ENCODE data around the gene TUBB2A.
"Not testable (repeated sequence)": the region's sequence is repeated elsewhere in the genome, so short reads cannot be mapped to it uniquely, and the experiment has no call there.

TUBB2A gene

GRCh38 chr6:3195420-3195694 is 38.0 kb upstream of the TUBB2A start:
- ChIA-PET CTCF (no interaction called here), POLR2A (no interaction called here)
- H3K4me3 ChIP-seq (ENCODE audit: low read depth, low read length), result no peak overlapping the region
- no peak for DNase-seq (ENCODE audit: low read depth, low spot score)
- TF ChIP-seq CTCF (IDR thresholded peaks at IDR 0.05; ENCODE audit: insufficient read depth, low read length, missing control alignments), result no peak

- no peak for DNase-seq (ENCODE audit: low read depth, low spot score)
- POLR2A ChIA-PET, result interaction anchor here (1.0 kb wide), 1 partner anchor 37 kb away, joined by 3 read pairs; the partner anchor contains the start of gene TUBB2A
- H3K4me3 ChIP-seq (ENCODE audit: low read depth, low read length), result no peak overlapping the region
- no peak for TF ChIP-seq CTCF (IDR thresholded peaks at IDR 0.05; ENCODE audit: insufficient read depth, low read length, missing control alignments)
- CTCF ChIA-PET, result interaction anchor here (1.1 to 1.6 kb wide), 2 partner anchors 8 to 57 kb away, joined by 3 to 5 read pairs; no protein-coding TSS in a partner anchor
Measured at GRCh38 chr6:3194535-3195419, 37.4 kb upstream of the TUBB2A start.

GRCh38 chr6:3193102-3193849 is 35.9 kb upstream of the TUBB2A start:
- TF ChIP-seq CTCF (IDR thresholded peaks at IDR 0.05; ENCODE audit: insufficient read depth, low read length, missing control alignments), result no peak
- ChIA-PET POLR2A (no interaction called here), CTCF (interaction anchor here (1.1 to 1.6 kb wide), 2 partner anchors 10 to 12 kb away, joined by 3 to 5 read pairs; no protein-coding TSS in a partner anchor)
- DNase-seq (ENCODE audit: low read depth, low spot score), result no peak
- no peak overlapping the region for H3K4me3 ChIP-seq (ENCODE audit: low read depth, low read length)

- H3K4me3 ChIP-seq (ENCODE audit: low read depth, low read length), result no peak overlapping the region
- POLR2A ChIA-PET, result no interaction called here
- CTCF ChIA-PET, result interaction anchor here (0.7 to 0.8 kb wide), 2 partner anchors 10 to 34 kb away, joined by 3 to 4 read pairs; partner anchors contain the start of gene TUBB2A
- TF ChIP-seq CTCF (IDR thresholded peaks at IDR 0.05; ENCODE audit: insufficient read depth, low read length, missing control alignments), result no peak
- DNase-seq (ENCODE audit: low read depth, low spot score), result no peak
Measured at GRCh38 chr6:3190779-3191178, 33.4 kb upstream of the TUBB2A start.

- DNase-seq (ENCODE audit: low read depth, low spot score), result no peak
- H3K4me3 ChIP-seq (ENCODE audit: low read depth, low read length), result no peak overlapping the region
- no peak for TF ChIP-seq CTCF (IDR thresholded peaks at IDR 0.05; ENCODE audit: insufficient read depth, low read length, missing control alignments)
- ChIA-PET CTCF (no interaction called here), POLR2A (no interaction called here)
Measured at GRCh38 chr6:3190056-3190455, 32.7 kb upstream of the TUBB2A start.

- DNase-seq (ENCODE audit: low read depth, low spot score); CTCF ChIA-PET; POLR2A ChIA-PET; H3K4me3 ChIP-seq (ENCODE audit: low read depth, low read length): not testable (repeated sequence)
Measured at GRCh38 chr6:3189192-3189591, 31.8 kb upstream of the TUBB2A start.

Data from AG04449 (cell line).